Measurements from ENCODE around the gene RAP1GAP2. TPM values are rescaled to one million over a fixed set of nuclear protein-coding genes. Genes with fewer than 3 reads are reported as not detected.

RAP1GAP2 gene
- total RNA-seq, 1 experiment from 2014 or later = 72.8 TPM

- no peak for TF ChIP-seq ZMAT4 (CRISPR knock-in tag; IDR thresholded peaks at IDR 0.05)
- TF ChIP-seq SOX15 (CRISPR knock-in tag; IDR thresholded peaks at IDR 0.05) = no peak
Observed at GRCh38 chr17:2837147-2837561, 40.9 kb downstream of the RAP1GAP2 start (continued).

- POLR2A ChIA-PET = interaction anchor here (0.7 kb wide), 2 partner anchors 30 to 75 kb away, joined by 5 to 7 read pairs; no protein-coding TSS in a partner anchor
- H3K9me3 Mint-ChIP-seq = no peaks in the 10 kb centered on the region
- DNase-seq (ENCODE audit: low spot score) (no peak), ATAC-seq (no peak; the same call in 1 of the 2 replicates)
- peaks cover 13% of the 10 kb centered on the region for H3K4me1 Mint-ChIP-seq
- H3K4me3 Mint-ChIP-seq = no peak overlapping the region
- H3K27me3 Mint-ChIP-seq (ENCODE audit: low read depth) = no peaks in the 10 kb centered on the region
- TF ChIP-seq NR3C1 (CRISPR knock-in tag; conservative IDR thresholded peaks at IDR 0.05; ENCODE audit: low read depth) = no peak
- no peak for TF ChIP-seq TEAD1 (CRISPR knock-in tag; IDR thresholded peaks at IDR 0.05)
- TF ChIP-seq CREB1 (CRISPR knock-in tag; IDR thresholded peaks at IDR 0.05) = no peak
- TF ChIP-seq AR (CRISPR knock-in tag; IDR thresholded peaks at IDR 0.05) = no peak
- no peak for TF ChIP-seq ZNF317 (CRISPR knock-in tag; IDR thresholded peaks at IDR 0.05; ENCODE audit: borderline replicate concordance, low read depth)
- no peak for TF ChIP-seq USF2 (CRISPR knock-in tag; IDR thresholded peaks at IDR 0.05)
- no peak for TF ChIP-seq E2F5 (CRISPR knock-in tag; IDR thresholded peaks at IDR 0.05)
- TF ChIP-seq RELA (CRISPR knock-in tag; IDR thresholded peaks at IDR 0.05; ENCODE audit: borderline replicate concordance) = no peak
- TF ChIP-seq GRHL2 (CRISPR knock-in tag; IDR thresholded peaks at IDR 0.05; ENCODE audit: insufficient replicate concordance, severe bottlenecking) = no peak
- TF ChIP-seq FOXK1 (CRISPR knock-in tag; IDR thresholded peaks at IDR 0.05) = no peak
- no peak for TF ChIP-seq ZNF263 (CRISPR knock-in tag; IDR thresholded peaks at IDR 0.05; ENCODE audit: low read depth)
- no peak for TF ChIP-seq NR2C2 (CRISPR knock-in tag; IDR thresholded peaks at IDR 0.05)
- no peak for TF ChIP-seq JAZF1 (CRISPR knock-in tag; IDR thresholded peaks at IDR 0.05)
- TF ChIP-seq FOXP1 (CRISPR knock-in tag; IDR thresholded peaks at IDR 0.05; ENCODE audit: borderline replicate concordance) = no peak
- no peak for TF ChIP-seq OVOL2 (CRISPR knock-in tag; IDR thresholded peaks at IDR 0.05; ENCODE audit: borderline replicate concordance)
- no peak for TF ChIP-seq TP53 (CRISPR knock-in tag; IDR thresholded peaks at IDR 0.05)
- no peak for TF ChIP-seq MXD4 (CRISPR knock-in tag; IDR thresholded peaks at IDR 0.05; ENCODE audit: borderline replicate concordance)
- no peak for TF ChIP-seq NFATC4 (CRISPR knock-in tag; IDR thresholded peaks at IDR 0.05)
- CTCF ChIA-PET = interaction anchor here (0.5 to 0.6 kb wide), 3 partner anchors 19 to 84 kb away, joined by 3 to 7 read pairs (median 3); no protein-coding TSS in a partner anchor
- peak overlapping the region; percentile 45; the same call in 1 of the 2 replicates for H3K27ac Mint-ChIP-seq
- no peaks in the 10 kb centered on the region for H3K36me3 Mint-ChIP-seq
Observed at GRCh38 chr17:2841606-2842005, 45.4 kb downstream of the RAP1GAP2 start.

- no peaks in the 10 kb centered on the region for H3K9me3 Mint-ChIP-seq
- no peaks in the 10 kb centered on the region for H3K27me3 Mint-ChIP-seq (ENCODE audit: low read depth)
- H3K4me1 Mint-ChIP-seq = peaks cover 14% of the 10 kb centered on the region
- H3K36me3 Mint-ChIP-seq = no peaks in the 10 kb centered on the region
- no peak overlapping the region for H3K4me3 Mint-ChIP-seq
- ChIA-PET CTCF (interaction anchor here (0.5 kb wide), 2 partner anchors 20 to 83 kb away, joined by 3 to 7 read pairs; no protein-coding TSS in a partner anchor), POLR2A (no interaction called here)
- no peak overlapping the region for H3K27ac Mint-ChIP-seq
- ATAC-seq (no peak), DNase-seq (ENCODE audit: low spot score) (no peak)
- TF ChIP-seq GRHL2 (CRISPR knock-in tag; IDR thresholded peaks at IDR 0.05; ENCODE audit: insufficient replicate concordance, severe bottlenecking) (no peak), JUN (CRISPR knock-in tag; IDR thresholded peaks at IDR 0.05) (no peak), NFYB (CRISPR knock-in tag; conservative IDR thresholded peaks at IDR 0.05; ENCODE audit: low read depth) (no peak), ZMAT4 (CRISPR knock-in tag; IDR thresholded peaks at IDR 0.05) (no peak), ZNF532 (CRISPR knock-in tag; IDR thresholded peaks at IDR 0.05; ENCODE audit: borderline replicate concordance) (no peak), USF1 (CRISPR knock-in tag; IDR thresholded peaks at IDR 0.05) (no peak)
Observed at GRCh38 chr17:2842464-2842863, 46.2 kb downstream of the RAP1GAP2 start.
